ENCODE data around the gene MTHFD1L.
"Not testable (repeated sequence)": the region's sequence is repeated elsewhere in the genome, so short reads cannot be mapped to it uniquely, and the experiment has no call there.

MTHFD1L gene

GRCh38 chr6:151123641-151124040 lies 258.1 kb downstream of the MTHFD1L start:
- DNase-seq (ENCODE audit: low read depth) = not testable (repeated sequence)

DNA sequence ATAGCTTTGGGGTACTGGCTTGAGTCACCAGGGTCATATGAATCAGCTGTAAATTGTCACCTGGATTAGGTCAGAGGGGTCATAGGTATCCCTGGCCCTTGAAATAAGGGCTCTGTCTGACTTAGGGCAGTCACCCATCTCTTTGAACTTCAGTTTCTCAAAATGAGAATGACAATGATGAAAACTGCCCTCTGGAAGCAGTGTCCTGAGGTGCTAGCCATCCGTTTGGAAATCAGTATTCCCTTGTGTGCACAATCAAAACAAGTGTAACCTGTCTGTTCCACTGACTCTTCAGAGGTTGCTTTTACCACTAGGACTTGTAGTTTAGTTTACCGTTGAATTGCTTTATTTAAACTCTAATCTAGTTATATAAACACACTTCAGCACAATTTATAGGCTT lies 259.7 kb downstream of the MTHFD1L start:
- DNase-seq (ENCODE audit: low read depth) = not testable (repeated sequence)

DNA sequence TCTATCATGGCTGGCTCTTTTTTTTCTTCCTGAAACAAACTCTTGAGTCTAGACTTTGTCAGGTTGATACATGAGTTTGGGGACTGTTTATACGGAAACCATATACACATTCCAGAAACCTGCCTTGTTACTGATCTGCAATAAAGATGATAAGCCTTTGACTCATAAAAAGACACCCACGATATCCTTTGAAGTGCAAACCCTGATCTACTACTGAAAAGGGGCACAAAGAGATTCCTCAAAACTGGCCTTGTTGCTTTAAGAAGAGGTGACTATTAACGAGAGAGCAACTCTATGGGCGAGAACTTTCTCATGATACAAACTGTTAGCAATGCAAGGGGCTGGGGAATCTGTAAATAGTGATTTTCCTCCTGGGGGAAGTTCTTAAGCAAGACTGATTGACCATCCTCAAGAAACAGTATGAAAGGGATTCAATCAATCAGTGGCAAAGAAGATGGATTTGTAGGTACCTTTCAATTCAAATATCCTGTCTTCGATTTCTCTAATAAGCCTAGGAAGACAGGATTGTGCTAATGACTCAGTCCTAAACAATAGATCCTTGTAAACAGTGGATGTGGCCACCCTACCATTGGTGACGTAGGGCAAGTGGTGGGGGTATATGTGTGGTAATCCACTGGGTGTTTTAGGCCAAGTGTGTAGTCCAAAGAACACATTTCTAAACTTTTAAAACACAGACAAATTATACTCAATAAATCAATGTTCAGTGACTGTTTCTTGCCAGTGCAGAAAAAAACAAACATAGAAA lies 260.3 kb downstream of the MTHFD1L start:
- not testable (repeated sequence) for DNase-seq (ENCODE audit: low read depth)

GRCh38 chr6:151126417-151126724 lies 260.9 kb downstream of the MTHFD1L start:
- not testable (repeated sequence) for DNase-seq (ENCODE audit: low read depth)

DNA sequence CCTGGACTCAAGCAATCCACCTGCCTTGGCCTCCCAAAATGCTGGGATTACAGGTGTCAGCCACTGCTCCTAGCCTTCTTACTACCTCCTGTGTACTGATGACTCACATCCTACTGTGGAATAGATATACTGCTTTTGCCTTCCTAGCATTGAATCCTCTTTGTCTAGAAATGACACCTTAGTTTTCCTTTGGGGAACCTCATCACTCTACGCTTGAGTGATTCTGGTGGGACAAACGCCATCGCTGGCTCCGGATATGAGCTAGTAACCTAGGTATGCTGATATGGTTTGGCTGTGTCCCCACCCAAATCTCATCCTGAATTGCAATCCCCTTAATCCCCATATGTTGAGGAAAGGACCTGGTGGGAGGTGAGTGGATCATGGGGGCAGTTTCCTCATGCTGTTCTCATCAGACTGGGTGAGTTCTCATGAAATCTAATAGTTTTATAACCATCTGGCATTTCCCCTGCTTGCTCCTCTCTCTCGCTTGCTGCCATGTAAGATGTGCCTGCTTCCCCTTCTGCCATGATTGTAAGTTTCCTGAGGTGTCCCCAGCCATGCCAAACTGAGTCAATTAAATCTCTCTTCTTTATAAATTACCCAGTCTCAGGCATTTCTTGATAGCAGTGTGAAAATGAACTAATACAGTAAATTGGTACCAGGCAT lies 261.8 kb downstream of the MTHFD1L start:
- DNase-seq (ENCODE audit: low read depth) = not testable (repeated sequence)

- DNase-seq (ENCODE audit: low read depth) = no peak
These were observed 263.4 kb downstream of the MTHFD1L start for GRCh38 chr6:151128763-151129370.

- DNase-seq (ENCODE audit: low read depth) = no peak
These were observed 264.8 kb downstream of the MTHFD1L start for GRCh38 chr6:151130329-151130728.

DNA sequence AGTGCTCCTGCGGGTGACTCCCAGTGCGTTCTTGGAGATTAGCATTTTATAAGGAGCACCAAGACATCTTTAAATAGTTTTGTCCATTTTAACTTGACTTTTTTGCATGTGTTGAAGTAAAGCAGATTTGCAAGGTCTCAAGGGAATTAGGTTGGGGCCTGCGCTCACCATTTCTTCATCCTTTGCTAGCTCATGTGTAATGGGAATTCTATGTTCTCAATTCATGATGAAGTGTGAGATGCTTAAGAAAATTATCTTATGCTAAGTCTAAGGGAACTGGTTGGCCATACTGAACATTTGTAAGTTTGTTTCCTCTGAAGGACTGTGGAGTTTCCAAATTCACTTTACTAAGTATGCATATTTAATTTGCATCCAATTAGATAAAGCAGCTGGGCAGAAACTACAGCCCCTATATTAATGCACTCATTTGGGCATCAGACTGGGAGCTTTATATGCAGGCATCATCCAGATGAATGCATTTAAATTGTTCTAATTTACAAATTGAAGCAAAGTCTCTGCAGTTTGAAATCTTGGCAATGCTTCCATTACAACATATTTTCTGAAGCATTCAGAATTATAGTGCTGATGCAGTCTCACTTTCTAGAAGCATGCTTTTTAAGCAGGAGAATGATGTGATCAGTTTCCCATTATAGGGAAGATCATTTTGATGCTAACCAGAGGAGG lies 266.0 kb downstream of the MTHFD1L start:
- no peak for DNase-seq (ENCODE audit: low read depth)

- DNase-seq (ENCODE audit: low read depth) = no peak
These were observed 270.7 kb downstream of the MTHFD1L start for GRCh38 chr6:151136141-151136755.

DNA sequence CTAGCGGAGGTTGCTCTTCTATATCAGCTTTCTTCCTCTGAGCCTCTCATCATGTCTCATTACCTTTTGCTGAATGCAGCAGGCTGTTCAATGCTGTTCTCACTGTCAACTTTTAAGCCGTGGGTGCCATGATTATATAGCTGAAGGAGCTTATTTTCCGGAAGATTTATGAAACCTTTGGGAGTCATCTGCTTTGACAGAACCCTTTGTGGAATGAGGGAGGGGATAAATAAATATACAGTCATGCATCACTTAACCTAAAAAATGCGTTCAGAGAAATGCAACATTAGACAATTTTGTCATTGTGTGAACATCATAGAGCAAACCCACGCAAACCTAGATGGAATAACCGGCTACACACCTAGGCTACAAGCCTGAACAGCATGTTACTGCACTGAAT lies 272.0 kb downstream of the MTHFD1L start:
- no peak for DNase-seq (ENCODE audit: low read depth)

GRCh38 chr6:151139524-151139923 lies 274.0 kb downstream of the MTHFD1L start:
- no peak for DNase-seq (ENCODE audit: low read depth)

DNA sequence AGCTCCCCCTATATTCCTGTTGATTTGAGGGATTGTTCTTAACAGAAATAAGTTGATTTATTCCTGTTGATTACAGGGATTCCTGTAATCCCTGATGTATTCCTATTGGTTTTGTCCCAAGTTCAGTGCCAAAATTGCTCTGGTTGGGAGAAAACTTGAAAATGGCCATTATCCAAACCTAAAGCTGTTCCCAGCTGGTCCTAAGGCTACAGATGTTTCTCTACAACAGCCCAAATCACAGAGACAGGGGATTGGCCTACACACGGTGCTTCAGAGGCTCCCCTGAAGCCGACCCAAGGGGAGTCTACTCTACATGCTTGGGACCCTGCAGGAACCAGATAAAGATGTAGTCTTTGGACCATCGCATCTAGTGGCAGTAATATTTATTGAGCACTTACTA lies 275.3 kb downstream of the MTHFD1L start:
- DNase-seq (ENCODE audit: low read depth) = no peak

DNA sequence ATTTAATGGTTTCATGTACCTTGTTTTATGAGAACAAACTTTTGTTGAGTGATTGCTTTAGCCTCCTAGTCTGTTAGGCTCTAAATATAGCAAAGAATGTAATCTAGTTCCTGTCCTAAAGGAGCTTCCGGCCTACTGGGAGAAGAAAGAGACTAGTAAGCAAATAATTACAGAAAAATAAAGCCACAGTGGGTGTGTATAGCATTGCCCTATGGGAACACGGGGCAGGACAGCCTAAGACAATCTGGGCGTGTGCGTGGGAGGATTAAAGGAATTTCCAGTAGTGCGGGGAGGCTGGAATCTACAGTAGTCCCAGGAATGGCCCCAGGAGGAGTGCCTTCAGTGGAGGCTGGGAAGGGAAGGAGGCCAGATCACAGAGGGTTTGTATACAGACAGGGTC lies 276.2 kb downstream of the MTHFD1L start:
- no peak for DNase-seq (ENCODE audit: low read depth)

- DNase-seq (ENCODE audit: low read depth) = no peak
These were observed 277.2 kb downstream of the MTHFD1L start for GRCh38 chr6:151142676-151143075.

DNA sequence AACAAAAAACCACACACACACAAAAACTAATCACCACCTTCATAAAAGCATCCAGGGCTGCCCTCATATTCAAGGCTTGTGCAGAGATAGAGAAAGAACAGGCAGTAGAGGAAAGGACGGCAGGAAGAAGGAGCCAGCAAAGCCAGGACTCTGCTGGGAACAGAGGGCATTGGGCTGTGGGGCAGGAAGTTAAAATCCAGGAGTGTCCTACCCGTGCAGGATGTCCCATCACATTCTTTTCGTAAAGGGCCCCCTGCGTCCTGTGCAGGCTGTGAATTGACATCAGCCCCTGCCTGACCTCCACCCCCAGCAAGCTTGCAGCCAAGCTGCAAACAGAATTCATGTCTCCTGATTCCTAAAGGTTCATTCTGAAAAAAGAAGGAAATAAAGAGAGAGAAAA lies 277.8 kb downstream of the MTHFD1L start:
- DNase-seq (ENCODE audit: low read depth) = no peak

DNA sequence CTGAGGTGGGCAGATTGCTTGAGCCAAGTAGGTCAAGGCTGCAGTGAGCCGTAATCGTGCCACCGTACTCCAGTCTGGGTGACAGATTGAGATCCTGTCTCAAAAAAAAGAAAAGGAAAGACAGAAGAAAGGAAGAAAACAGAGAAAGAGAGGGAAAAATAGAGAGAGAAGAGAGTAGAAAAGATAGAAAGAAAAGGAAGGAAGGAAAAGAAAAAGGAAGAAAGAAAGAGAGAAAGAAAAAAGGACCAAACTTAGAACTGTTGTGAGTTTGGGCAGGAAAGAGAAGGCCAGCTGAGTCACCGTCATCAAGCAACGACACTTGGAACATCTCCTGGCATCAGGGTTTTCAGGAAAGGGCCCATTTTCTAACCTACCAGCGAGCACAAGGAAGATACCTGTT lies 278.3 kb downstream of the MTHFD1L start:
- DNase-seq (ENCODE audit: low read depth) = no peak

DNA sequence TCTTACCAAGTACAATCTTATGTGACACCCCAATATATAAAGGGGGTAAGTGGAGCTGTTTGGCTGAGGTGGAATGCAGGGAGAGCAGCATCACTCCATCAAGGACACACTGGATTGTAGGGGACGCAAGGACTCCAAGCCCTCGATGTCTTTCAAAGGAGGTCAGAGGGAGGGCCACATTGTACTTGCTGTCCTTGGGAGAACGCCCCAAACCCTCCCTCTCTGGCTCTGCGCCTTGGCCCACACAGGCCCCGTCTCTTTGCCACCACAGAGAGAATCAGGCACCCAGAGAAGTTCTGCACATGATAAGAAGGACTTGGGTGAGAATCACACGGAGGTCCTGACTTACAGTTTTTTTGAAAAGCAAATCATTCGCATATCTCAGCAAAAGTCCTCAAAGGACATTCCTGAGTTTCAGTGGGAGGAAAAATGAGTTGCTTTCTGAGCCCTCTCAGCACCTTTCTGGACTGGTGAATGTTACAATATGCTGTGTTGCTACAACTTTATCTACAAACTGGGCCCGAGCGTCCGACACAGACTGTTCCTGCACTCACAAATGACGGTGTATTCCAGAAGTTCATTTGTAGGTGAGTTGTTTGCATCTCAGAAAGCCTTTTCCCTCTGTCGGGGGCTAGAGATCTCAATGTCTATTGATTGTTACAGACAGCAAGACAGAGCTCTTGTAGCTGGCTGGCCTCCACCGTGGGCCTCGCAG lies 281.8 kb downstream of the MTHFD1L start:
- DNase-seq (ENCODE audit: low read depth) = no peak

- no peak for DNase-seq (ENCODE audit: low read depth)
These were observed 282.6 kb downstream of the MTHFD1L start for GRCh38 chr6:151148111-151148510.

DNA sequence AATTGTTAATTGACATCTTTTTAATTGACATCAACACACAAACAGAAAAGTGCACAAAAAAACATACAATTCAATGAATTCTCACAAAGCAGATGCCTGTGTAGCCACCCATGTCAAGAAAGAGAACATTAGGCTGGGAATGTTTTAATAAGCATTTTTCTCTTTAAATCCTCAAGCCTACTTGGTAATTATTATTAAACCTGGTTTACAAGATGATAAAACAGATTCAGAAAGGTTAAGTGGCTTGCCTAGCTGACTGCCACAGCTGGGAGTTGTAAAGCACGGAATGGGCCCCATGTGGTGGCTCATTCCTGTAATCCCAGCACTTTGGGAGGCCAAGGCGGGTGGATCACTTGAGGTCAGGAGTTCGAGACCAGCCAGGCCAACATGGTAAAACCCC lies 284.3 kb downstream of the MTHFD1L start:
- no peak for DNase-seq (ENCODE audit: low read depth)

Data from GM04503 (cell line).